SK-N-SH treated with all-trans-retinoic acid at 6 μM for 48 hours (cell line): ENCODE measurements around the gene UAP1L1.
"Not testable (repeated sequence)": the region's sequence is repeated elsewhere in the genome, so short reads cannot be mapped to it uniquely, and the experiment has no call there.

Experiments used
- ATAC-seq: fragments of 200-7000 bp; cut with Tn5 transposase; 3 replicates; pipeline ENCODE4 v1.9.1; 2020; ENCODE audit warnings: mild to moderate bottlenecking, moderate library complexity
- ARNTL ChIP-seq: fragments of 450-650 bp; formaldehyde crosslinking; IDR thresholded peaks from 2 replicates; pipeline ENCODE4 v1.5.0; 2020; ENCODE audit warnings: low read depth, mild to moderate bottlenecking, moderate library complexity, borderline replicate concordance
- BACH2 ChIP-seq: fragments of 250-450 bp; sonication (Bioruptor Pico); IDR thresholded peaks from 2 replicates; pipeline ENCODE4 v1.9.0; 2021; ENCODE audit warnings: mild to moderate bottlenecking, borderline replicate concordance
- CSDC2 ChIP-seq: fragments of 250-450 bp; sonication (Bioruptor Pico); IDR thresholded peaks from 2 replicates; pipeline ENCODE4 v1.5.0; 2020; ENCODE audit warnings: mild to moderate bottlenecking, moderate library complexity
- ESRRG ChIP-seq: fragments of 250-450 bp; sonication (Bioruptor Pico); IDR thresholded peaks from 2 replicates; pipeline ENCODE4 v1.6.1; 2021; ENCODE audit warnings: mild to moderate bottlenecking
- GLIS3 ChIP-seq: fragments of 250-450 bp; sonication (Bioruptor Pico); IDR thresholded peaks from 2 replicates; pipeline ENCODE4 v1.5.0; 2020; ENCODE audit warnings: mild to moderate bottlenecking, moderate library complexity
- ISL1 ChIP-seq: fragments of 250-450 bp; sonication (Bioruptor Pico); IDR thresholded peaks from 2 replicates; pipeline ENCODE4 v2.1.2; 2022; ENCODE audit warnings: mild to moderate bottlenecking, moderate library complexity
- OSR1 ChIP-seq: fragments of 250-450 bp; sonication (Bioruptor Pico); IDR thresholded peaks from 2 replicates; pipeline ENCODE4 v1.8.0; 2022; ENCODE audit warnings: moderate library complexity, mild to moderate bottlenecking, inconsistent platforms
- PPARA ChIP-seq: fragments of 250-450 bp; sonication (Bioruptor Pico); IDR thresholded peaks from 2 replicates; pipeline ENCODE4 v1.5.0; 2020; ENCODE audit warnings: mild to moderate bottlenecking, borderline replicate concordance
- RARB ChIP-seq: fragments of 250-450 bp; sonication (Bioruptor Pico); IDR thresholded peaks from 2 replicates; pipeline ENCODE4 v1.8.0; 2021; ENCODE audit warnings: mild to moderate bottlenecking, moderate library complexity
- SNAI2 ChIP-seq: fragments of 250-450 bp; sonication (Bioruptor Pico); IDR thresholded peaks from 2 replicates; pipeline ENCODE4 v1.5.0; 2020; ENCODE audit warnings: mild to moderate bottlenecking, moderate library complexity
- TCF4 ChIP-seq: fragments of 250-450 bp; sonication (Bioruptor Pico); IDR thresholded peaks from 2 replicates; pipeline ENCODE4 v1.8.0; 2021; ENCODE audit warnings: mild to moderate bottlenecking, moderate library complexity, borderline replicate concordance
- TOX ChIP-seq: fragments of 250-450 bp; sonication (Bioruptor Pico); IDR thresholded peaks from 2 replicates; pipeline ENCODE4 v1.8.0; 2021; ENCODE audit warnings: mild to moderate bottlenecking, moderate library complexity, borderline replicate concordance
- ZFP3 ChIP-seq: fragments of 250-450 bp; sonication (Bioruptor Pico); IDR thresholded peaks from 2 replicates; pipeline ENCODE4 v1.5.0; 2020; ENCODE audit warnings: mild to moderate bottlenecking, moderate library complexity
- ZFP30 ChIP-seq: fragments of 450-650 bp; formaldehyde crosslinking; IDR thresholded peaks from 2 replicates; pipeline ENCODE4 v1.5.0; 2022; ENCODE audit warnings: mild to moderate bottlenecking, moderate library complexity
- ZNF565 ChIP-seq: fragments of 450-650 bp; formaldehyde crosslinking; conservative IDR thresholded peaks from 2 replicates; pipeline ENCODE4 v1.5.0; 2020; ENCODE audit warnings: low read depth, mild to moderate bottlenecking, moderate library complexity
- ZNF70 ChIP-seq: fragments of 450-650 bp; formaldehyde crosslinking; IDR thresholded peaks from 2 replicates; pipeline ENCODE4 v1.5.0; 2020; ENCODE audit warnings: mild to moderate bottlenecking, moderate library complexity
- ZNF8 ChIP-seq: fragments of 450-650 bp; formaldehyde crosslinking; IDR thresholded peaks from 2 replicates; pipeline ENCODE4 v1.5.0; 2020; ENCODE audit warnings: mild to moderate bottlenecking, moderate library complexity
- TF ChIP-seq, protein P1 (sequence below): fragments of 250-450 bp; sonication (Bioruptor Pico); IDR thresholded peaks from 2 replicates; pipeline ENCODE4 v1.5.1; 2021; ENCODE audit warnings: mild to moderate bottlenecking, moderate library complexity
- TF ChIP-seq, protein P2 (sequence below): fragments of 250-450 bp; sonication (Bioruptor Pico); IDR thresholded peaks from 2 replicates; pipeline ENCODE4 v1.5.0; 2020; ENCODE audit warnings: mild to moderate bottlenecking, moderate library complexity
- TF ChIP-seq, protein P3 (sequence below): fragments of 250-450 bp; sonication (Bioruptor Pico); IDR thresholded peaks from 2 replicates; pipeline ENCODE4 v1.8.0; 2020; ENCODE audit warnings: mild to moderate bottlenecking, moderate library complexity, borderline replicate concordance

UAP1L1 gene

DNA sequence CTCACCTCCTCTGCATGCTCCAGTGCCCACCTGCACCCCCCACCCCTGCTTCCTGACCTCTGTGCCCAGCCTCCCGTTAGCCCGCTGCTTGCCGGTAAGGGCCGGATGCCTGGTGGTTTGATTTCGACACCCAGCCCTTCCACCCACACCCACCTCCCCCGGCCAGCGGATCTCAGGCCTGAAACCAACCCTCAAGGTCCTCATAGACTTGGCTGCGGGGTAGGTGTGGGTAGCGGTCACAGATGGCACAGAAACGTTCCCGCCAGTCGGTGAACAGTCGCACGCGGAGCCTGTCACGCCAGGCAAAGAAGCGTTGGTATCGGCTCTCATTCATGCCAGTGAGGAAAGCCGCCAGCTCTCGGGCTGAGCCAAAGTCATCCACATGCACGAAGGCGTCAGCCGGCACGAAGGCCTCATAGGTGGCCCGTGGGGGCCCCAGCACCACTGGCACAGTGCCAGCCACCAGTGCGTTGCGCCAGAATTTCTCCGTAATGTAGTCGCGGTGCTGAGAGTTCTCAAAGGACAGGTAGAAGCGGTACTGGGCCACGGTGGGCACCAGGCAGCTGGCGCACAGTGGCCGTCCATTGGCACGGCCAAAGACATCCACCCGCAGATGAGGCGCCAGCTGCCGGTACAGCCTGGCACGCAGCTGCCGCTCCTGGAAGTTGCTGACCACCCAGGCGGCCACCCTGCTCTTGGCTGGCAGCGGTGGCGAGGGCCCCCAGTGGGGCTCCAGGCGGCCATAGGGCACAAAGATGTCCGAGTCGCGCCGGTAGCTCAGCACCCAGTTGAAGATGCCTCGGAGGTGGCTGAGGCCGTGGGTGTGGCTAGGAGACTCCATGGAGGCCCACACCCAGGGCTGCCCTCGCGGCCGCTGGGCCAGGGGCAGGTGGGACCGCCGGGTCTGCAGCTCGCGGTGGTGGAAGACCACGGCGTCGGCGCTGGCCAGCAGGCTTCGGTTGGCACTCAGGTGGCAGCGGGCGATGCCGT, 46.5 kb upstream of the UAP1L1 start:
- no peak for ATAC-seq
- TF ChIP-seq ZFP3 (CRISPR knock-in tag) (no peak), ARNTL (CRISPR knock-in tag) (no peak), BACH2 (no peak), TOX (CRISPR knock-in tag) (no peak), SNAI2 (CRISPR knock-in tag) (no peak), ISL1 (CRISPR knock-in tag) (no peak), GLIS3 (CRISPR knock-in tag) (no peak), PPARA (no peak), RARB (CRISPR knock-in tag) (no peak), ZNF565 (CRISPR knock-in tag) (no peak)
- TF ChIP-seq, protein P1, sequence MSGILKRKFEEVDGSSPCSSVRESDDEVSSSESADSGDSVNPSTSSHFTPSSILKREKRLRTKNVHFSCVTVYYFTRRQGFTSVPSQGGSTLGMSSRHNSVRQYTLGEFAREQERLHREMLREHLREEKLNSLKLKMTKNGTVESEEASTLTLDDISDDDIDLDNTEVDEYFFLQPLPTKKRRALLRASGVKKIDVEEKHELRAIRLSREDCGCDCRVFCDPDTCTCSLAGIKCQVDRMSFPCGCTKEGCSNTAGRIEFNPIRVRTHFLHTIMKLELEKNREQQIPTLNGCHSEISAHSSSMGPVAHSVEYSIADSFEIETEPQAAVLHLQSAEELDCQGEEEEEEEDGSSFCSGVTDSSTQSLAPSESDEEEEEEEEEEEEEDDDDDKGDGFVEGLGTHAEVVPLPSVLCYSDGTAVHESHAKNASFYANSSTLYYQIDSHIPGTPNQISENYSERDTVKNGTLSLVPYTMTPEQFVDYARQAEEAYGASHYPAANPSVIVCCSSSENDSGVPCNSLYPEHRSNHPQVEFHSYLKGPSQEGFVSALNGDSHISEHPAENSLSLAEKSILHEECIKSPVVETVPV = no peak

DNA sequence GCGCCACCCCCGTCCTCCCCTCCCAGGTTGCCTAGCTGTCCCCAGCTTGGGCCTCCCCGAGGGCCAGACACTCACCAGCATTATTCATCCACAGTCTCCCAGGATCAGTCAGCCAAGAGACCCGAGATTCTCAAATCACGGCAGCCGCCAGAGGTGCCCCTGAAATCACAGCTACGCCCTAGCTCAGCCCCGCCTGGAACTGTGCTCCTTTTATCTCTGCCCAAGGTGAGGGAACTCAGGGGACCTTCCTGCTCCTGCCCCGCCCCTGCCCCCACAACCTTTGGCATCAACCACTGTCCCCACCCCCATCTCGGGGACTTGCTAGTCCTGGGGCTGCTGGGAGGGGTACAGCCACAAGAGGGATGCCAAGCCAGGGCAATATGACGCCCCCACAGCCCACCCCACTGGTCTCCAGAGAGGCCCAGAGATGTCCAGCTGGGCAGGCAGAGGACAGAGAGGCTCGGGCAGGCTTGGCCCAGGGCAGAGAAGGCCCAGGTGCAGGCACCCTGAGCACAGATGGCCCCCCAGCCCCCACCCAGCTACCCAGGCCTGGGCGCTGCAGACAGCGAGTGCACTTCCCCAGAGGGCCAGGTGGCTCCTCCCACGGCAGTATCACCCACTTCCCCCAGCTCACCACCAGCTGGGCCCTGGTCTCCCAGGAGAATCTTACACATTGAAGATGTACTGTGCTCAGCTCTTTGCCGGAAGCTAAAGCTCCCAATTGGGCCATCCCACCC, 45.2 kb upstream of the UAP1L1 start, which contains the start of gene FUT7:
TSS of gene FUT7 (minus strand) at position 185 of the 737 bp plus-strand sequence. CDS start at position 88, 97 bp downstream.
- TF ChIP-seq ZNF8 (CRISPR knock-in tag) (no peak), TCF4 (CRISPR knock-in tag) (no peak)
- TF ChIP-seq, protein P2, sequence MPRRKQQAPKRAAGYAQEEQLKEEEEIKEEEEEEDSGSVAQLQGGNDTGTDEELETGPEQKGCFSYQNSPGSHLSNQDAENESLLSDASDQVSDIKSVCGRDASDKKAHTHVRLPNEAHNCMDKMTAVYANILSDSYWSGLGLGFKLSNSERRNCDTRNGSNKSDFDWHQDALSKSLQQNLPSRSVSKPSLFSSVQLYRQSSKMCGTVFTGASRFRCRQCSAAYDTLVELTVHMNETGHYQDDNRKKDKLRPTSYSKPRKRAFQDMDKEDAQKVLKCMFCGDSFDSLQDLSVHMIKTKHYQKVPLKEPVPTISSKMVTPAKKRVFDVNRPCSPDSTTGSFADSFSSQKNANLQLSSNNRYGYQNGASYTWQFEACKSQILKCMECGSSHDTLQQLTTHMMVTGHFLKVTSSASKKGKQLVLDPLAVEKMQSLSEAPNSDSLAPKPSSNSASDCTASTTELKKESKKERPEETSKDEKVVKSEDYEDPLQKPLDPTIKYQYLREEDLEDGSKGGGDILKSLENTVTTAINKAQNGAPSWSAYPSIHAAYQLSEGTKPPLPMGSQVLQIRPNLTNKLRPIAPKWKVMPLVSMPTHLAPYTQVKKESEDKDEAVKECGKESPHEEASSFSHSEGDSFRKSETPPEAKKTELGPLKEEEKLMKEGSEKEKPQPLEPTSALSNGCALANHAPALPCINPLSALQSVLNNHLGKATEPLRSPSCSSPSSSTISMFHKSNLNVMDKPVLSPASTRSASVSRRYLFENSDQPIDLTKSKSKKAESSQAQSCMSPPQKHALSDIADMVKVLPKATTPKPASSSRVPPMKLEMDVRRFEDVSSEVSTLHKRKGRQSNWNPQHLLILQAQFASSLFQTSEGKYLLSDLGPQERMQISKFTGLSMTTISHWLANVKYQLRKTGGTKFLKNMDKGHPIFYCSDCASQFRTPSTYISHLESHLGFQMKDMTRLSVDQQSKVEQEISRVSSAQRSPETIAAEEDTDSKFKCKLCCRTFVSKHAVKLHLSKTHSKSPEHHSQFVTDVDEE (CRISPR knock-in tag) = no peak
- no peak for ATAC-seq

DNA sequence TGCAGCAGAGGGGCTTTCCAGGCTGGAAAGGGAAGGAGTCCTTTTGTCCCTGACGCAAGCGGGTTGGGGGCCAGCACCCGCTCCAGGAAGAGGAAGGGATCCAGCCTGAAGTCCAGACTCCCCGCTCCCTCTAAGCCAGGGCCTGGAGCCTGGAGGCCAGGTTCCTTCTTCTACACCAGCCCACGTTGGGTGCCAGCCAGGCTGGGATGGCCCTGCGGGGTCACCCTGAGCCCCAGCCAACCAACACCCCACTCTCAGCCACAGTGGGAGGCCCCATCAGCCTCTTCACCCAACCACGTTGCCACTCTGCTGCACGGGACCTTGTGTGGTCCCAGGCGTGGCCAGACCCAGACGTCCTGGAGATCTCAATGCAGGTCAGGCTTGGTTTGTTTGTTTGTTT, 44.5 kb upstream of the UAP1L1 start:
- no peak for ATAC-seq
- TF ChIP-seq TOX (CRISPR knock-in tag) = no peak
- no peak for TF ChIP-seq CSDC2 (CRISPR knock-in tag)
- TF ChIP-seq ZFP3 (CRISPR knock-in tag) = no peak
- no peak for TF ChIP-seq ZNF565 (CRISPR knock-in tag)
- TF ChIP-seq, all 23 proteins: peak for 0

DNA sequence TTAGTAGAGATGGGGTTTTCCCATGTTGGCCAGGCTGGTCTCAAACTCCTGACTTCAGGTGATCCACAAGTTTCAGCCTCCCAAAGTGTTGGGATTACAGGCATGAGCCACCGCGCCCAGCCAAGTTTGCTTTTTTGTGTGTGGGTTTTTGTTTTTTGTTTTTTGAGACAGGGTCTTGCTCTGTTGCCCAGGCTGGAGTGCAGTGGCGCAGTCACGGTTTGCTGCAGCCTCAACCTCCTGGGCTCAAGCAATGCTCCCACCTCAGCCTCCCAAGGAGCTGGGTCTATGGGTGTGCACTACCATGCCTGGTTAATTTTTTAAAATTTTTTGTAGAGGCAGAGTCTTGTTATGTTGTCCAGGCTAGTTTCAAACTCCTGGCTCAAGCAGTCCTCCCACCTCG, 43.8 kb upstream of the UAP1L1 start:
- not testable (repeated sequence) for ATAC-seq

DNA sequence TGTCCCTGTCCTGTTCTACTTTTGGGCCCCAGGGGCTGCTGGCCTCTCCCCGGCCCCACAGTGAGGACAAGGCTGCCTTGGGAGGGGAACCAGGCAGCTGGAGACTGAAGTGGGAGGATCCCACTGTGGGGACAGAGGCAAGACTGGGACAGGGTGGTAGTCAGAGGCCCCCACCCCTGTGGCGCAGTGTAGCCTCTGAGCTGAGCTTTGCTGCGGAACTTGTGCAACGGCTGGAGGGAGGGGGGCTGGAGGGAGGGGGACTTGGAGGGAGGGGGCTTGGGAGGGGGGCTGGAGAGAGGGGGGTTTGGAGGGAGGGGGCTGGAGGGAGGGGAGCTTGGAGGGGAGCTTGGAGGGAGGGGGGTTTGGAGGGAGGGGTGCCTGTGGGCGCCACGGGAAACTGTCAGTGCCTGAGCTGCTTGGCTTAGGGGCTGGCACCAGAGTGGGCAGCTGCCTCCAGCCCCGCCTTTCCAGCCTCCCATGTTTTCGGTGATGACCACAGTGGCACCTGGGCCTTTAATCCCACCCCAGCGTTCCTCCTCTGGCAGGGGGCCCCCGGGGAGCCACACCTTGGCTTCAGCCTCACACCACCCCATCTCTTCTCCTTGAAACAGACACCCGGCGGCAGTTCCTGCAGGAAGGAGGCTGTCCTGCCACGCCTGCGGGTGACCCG, 43.1 kb upstream of the UAP1L1 start:
- no peak for ATAC-seq
- TF ChIP-seq ZNF565 (CRISPR knock-in tag) (no peak), ZFP30 (CRISPR knock-in tag) (no peak), ZNF8 (CRISPR knock-in tag) (no peak), PPARA (no peak), SNAI2 (CRISPR knock-in tag) (no peak), TOX (CRISPR knock-in tag) (no peak), TCF4 (CRISPR knock-in tag) (no peak), ISL1 (CRISPR knock-in tag) (no peak), RARB (CRISPR knock-in tag) (no peak), CSDC2 (CRISPR knock-in tag) (no peak), ESRRG (CRISPR knock-in tag) (no peak), GLIS3 (CRISPR knock-in tag) (no peak), ZFP3 (CRISPR knock-in tag) (no peak), ZNF70 (CRISPR knock-in tag) (no peak), BACH2 (no peak), ARNTL (CRISPR knock-in tag) (no peak), OSR1 (CRISPR knock-in tag) (no peak)
- TF ChIP-seq, protein P3, sequence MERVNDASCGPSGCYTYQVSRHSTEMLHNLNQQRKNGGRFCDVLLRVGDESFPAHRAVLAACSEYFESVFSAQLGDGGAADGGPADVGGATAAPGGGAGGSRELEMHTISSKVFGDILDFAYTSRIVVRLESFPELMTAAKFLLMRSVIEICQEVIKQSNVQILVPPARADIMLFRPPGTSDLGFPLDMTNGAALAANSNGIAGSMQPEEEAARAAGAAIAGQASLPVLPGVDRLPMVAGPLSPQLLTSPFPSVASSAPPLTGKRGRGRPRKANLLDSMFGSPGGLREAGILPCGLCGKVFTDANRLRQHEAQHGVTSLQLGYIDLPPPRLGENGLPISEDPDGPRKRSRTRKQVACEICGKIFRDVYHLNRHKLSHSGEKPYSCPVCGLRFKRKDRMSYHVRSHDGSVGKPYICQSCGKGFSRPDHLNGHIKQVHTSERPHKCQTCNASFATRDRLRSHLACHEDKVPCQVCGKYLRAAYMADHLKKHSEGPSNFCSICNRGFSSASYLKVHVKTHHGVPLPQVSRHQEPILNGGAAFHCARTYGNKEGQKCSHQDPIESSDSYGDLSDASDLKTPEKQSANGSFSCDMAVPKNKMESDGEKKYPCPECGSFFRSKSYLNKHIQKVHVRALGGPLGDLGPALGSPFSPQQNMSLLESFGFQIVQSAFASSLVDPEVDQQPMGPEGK (CRISPR knock-in tag) = no peak
- TF ChIP-seq, protein P1 = no peak
- TF ChIP-seq, all 23 proteins: peak for 0
